ENCODE measurements around the gene GSTK1. TPM values are rescaled to one million over a fixed set of nuclear protein-coding genes. Genes with fewer than 3 reads are reported as not detected.
"Not testable (repeated sequence)": the region's sequence is repeated elsewhere in the genome, so short reads cannot be mapped to it uniquely, and the experiment has no call there.

Gene GSTK1
- total and polyA plus RNA-seq, 9 donors = 55.0 to 138 (median 81.5) TPM

DNA sequence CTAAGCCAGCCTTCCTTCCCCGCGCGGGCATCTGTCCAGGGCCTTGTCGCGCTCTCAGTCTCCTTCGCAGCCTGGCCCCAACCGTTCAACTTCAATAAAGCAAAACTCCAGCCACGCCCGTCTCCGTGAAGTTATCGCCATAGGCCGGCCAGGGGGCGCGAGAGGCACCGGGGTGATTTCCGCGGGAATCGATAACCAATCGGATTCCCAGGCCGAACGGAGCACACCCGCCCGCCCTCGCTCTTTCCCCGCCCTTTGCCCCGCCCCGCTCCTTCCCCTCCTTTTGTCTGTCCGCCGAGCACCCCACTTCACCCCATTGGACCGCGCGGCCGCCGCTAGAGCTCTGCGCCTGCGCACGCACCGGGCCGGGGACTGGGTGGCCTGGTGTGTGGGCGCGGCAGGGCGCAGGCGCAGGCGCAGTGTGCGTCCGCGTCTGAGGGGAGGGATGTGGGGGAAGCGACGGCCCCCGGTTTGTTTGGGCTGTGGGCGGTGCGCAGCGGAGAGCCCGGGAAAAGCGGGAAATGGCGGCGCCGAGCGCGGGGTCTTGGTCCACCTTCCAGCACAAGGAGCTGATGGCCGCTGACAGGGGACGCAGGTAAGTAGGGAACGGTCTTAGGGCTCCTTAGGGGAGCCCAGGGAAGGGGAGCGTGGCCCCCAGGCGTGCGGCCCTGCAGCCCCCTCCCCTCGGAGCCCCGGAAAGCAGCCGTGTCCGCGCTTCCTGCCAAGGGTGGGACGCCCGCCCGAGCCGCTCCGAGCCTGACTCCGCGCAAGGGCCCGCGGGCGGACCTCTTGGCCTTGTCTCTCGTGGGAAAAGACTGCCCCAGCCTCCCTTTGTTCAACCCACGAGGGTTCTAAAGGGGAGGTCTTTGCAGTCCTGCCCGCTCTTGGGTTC, 24.9 kb downstream of the GSTK1 start, which contains the start of gene CASP2:
CASP2 (plus strand) TSS at position 417 of the 892 bp plus-strand sequence; CDS start at position 522, 105 bp downstream.
- Histone ChIP-seq H3K9me3 (no peaks in the 10 kb centered on the region), H3K4me3 (peak within 1 kb of the TSS; percentile 72), H3K4me1 (ENCODE audit: insufficient read depth) (peaks cover 2% of the 10 kb centered on the region), H3K36me3 (no peaks in the 10 kb centered on the region), H3K27ac (peak within 1 kb of the TSS; percentile 75 to 82), H3K27me3 (no peaks in the 10 kb centered on the region)
- TF ChIP-seq POLR2A (IDR thresholded peaks at IDR 0.05) (peak; percentile 63), EP300 (IDR thresholded peaks at IDR 0.05) (peak; percentile 6)
- TF ChIP-seq, protein P1, sequence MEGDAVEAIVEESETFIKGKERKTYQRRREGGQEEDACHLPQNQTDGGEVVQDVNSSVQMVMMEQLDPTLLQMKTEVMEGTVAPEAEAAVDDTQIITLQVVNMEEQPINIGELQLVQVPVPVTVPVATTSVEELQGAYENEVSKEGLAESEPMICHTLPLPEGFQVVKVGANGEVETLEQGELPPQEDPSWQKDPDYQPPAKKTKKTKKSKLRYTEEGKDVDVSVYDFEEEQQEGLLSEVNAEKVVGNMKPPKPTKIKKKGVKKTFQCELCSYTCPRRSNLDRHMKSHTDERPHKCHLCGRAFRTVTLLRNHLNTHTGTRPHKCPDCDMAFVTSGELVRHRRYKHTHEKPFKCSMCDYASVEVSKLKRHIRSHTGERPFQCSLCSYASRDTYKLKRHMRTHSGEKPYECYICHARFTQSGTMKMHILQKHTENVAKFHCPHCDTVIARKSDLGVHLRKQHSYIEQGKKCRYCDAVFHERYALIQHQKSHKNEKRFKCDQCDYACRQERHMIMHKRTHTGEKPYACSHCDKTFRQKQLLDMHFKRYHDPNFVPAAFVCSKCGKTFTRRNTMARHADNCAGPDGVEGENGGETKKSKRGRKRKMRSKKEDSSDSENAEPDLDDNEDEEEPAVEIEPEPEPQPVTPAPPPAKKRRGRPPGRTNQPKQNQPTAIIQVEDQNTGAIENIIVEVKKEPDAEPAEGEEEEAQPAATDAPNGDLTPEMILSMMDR (IDR thresholded peaks at IDR 0.05) = no peak
- peak; percentile 96 to 99 (median 98) for DNase-seq
- 1 to 2% (median 1%) methylated on average over 70 to 84 of the region's 84 CpGs for WGBS, 3 donors
- intact Hi-C loops (cut with DNase I) = no loop called here

DNA sequence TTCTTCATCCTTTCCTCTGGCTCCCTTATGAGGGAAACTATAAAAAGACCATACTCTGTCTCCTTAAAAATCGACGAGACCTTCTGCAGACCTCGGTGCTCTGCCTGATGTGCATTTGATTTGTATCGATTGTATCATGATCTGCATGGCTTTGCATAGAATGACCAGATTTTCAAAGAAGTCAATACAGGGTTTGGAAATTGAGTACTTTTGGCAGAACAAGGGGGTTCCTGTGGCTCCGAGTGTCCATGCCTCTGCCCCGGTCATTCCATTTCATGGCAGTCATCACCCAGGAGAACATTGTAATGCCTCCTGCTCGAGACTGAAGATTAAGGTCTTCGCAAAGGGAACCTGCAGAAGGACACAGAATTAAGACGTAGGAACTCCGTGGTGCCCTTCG, 25.6 kb downstream of the GSTK1 start:
- Histone ChIP-seq H3K4me3 (peak overlapping the region; percentile 72), H3K9me3 (no peaks in the 10 kb centered on the region), H3K27ac (peak overlapping the region; percentile 75 to 82), H3K36me3 (no peaks in the 10 kb centered on the region), H3K27me3 (no peaks in the 10 kb centered on the region), H3K4me1 (ENCODE audit: insufficient read depth) (peaks cover 2% of the 10 kb centered on the region)
- intact Hi-C loops (cut with DNase I) = no loop called here
- DNase-seq = no peak
- TF ChIP-seq POLR2A (IDR thresholded peaks at IDR 0.05) (no peak), EP300 (IDR thresholded peaks at IDR 0.05) (no peak)
- TF ChIP-seq, protein P1 (IDR thresholded peaks at IDR 0.05) = no peak
- 1 to 2% (median 1%) methylated on average over 11 of the region's 11 CpGs for WGBS, 3 donors

DNA sequence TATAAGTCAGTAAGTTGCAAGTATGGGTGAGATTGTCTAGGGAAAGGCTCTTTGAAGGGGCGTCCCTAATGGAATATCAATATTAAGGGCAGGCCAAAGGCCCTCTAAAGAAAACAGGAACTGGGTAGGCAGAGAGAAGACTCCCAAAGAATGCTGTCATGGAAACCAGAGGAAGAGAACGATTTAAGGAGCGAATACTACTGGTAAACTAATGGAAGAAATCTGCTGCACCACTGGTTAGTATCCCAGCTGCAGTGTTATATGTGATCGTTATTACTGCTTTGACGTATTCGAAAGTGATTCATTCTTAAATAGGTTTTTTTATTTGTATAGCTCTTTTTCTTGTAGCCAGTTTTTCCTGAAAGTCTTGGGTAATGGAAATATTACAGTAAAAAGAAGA, 26.2 kb downstream of the GSTK1 start:
- no peaks in the 10 kb centered on the region for H3K36me3 ChIP-seq
- no peaks in the 10 kb centered on the region for H3K9me3 ChIP-seq
- intact Hi-C loops (cut with DNase I) = no loop called here
- H3K4me3 ChIP-seq = peak overlapping the region; percentile 72
- TF ChIP-seq POLR2A (IDR thresholded peaks at IDR 0.05) (no peak), EP300 (IDR thresholded peaks at IDR 0.05) (no peak)
- TF ChIP-seq, protein P1 (IDR thresholded peaks at IDR 0.05) = no peak
- 19 to 26% (median 26%) methylated on average over 6 of the region's 6 CpGs for WGBS, 3 donors
- H3K4me1 ChIP-seq (ENCODE audit: insufficient read depth) = peaks cover 2% of the 10 kb centered on the region
- no peak for DNase-seq
- H3K27me3 ChIP-seq = no peaks in the 10 kb centered on the region
- H3K27ac ChIP-seq = no peak overlapping the region

DNA sequence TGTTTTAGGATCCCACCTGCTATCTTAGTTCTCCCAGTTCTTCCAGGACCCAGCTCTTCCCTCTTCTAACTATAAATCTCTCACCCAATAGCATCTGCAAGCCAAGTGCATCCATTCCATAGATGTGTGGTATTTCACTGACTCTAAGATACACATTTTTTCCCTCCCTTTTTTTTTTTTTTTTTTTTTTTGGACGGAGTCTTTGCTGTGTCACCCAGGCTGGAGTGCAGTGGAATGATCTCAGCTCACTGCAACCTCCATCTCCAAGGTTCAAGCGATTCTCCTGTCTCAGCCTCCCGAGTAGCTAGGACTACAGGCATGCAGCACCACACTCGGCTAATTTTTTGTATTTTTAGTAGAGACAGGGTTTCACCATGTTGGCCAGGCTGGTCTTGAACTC, 26.6 kb downstream of the GSTK1 start:
- H3K4me3 ChIP-seq; H3K27ac ChIP-seq; H3K9me3 ChIP-seq; DNase-seq; H3K36me3 ChIP-seq; intact Hi-C loops (cut with DNase I); H3K27me3 ChIP-seq; H3K4me1 ChIP-seq (ENCODE audit: insufficient read depth): not testable (repeated sequence)
- 55 to 61% (median 58%) methylated on average over 4 of the region's 4 CpGs for WGBS, 3 donors

DNA sequence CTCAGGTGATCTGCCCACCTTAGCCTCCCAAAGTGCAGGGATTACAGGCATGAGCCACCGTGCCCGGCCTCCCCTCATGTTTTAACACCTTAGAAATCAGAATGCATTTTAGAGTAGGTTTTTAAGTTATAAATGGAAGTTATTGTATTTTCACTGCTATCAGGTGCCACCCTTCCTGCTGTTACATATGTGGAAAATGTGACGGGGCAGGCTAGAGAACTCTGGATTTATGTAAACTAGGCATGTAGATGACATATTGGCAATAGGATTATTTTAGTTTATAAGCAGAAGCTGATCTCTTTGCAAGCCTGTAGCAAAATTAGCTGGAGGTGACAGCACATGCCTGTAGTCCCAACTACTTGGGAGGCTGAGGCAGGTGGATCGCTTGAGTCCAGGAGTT, 27.1 kb downstream of the GSTK1 start:
- Histone ChIP-seq H3K27ac (no peak overlapping the region), H3K36me3 (no peaks in the 10 kb centered on the region), H3K27me3 (no peaks in the 10 kb centered on the region), H3K9me3 (no peaks in the 10 kb centered on the region), H3K4me3 (no peak overlapping the region), H3K4me1 (ENCODE audit: insufficient read depth) (peaks cover 2% of the 10 kb centered on the region)
- no peak for DNase-seq
- 80 to 85% (median 82%) methylated on average over 4 of the region's 4 CpGs for WGBS, 3 donors
- TF ChIP-seq, protein P1 (IDR thresholded peaks at IDR 0.05) = no peak
- TF ChIP-seq POLR2A (IDR thresholded peaks at IDR 0.05) = no peak
- TF ChIP-seq EP300 (IDR thresholded peaks at IDR 0.05) = no peak
- intact Hi-C loops (cut with DNase I) = no loop called here
